CD4-positive, alpha-beta T cell treated with Interleukin-21 for 1 hour (primary cell): ENCODE results near the gene VAT1L.

Experiments
- DNase-seq: peaks from one replicate; pipeline ENCODE4 v3.0.0-alpha.2; 2020

The VAT1L gene

GRCh38 chr16:78002915-78003538 is 214.7 kb downstream of the VAT1L start:
- peak; percentile 66 for DNase-seq

GRCh38 chr16:78004517-78004916 is 216.2 kb downstream of the VAT1L start:
- no peak for DNase-seq

GRCh38 chr16:78005881-78006280 is 217.5 kb downstream of the VAT1L start:
- DNase-seq = peak; percentile 6

GRCh38 chr16:78007121-78007520 is 218.8 kb downstream of the VAT1L start:
- DNase-seq = no peak

- no peak for DNase-seq
These were observed 234.1 kb downstream of the VAT1L start, which contains the start of gene CLEC3A for GRCh38 chr16:78022347-78023060. TSS of gene CLEC3A (plus strand) at chr16:78022548. CDS start at chr16:78022627, 79 bp downstream.

GRCh38 chr16:78024159-78024558 is 235.8 kb downstream of the VAT1L start:
- no peak for DNase-seq

GRCh38 chr16:78025631-78026030 is 237.3 kb downstream of the VAT1L start:
- no peak for DNase-seq

GRCh38 chr16:78028018-78028417 is 239.7 kb downstream of the VAT1L start:
- DNase-seq = no peak
